Liver (tissue), 9 donors: ENCODE measurements around the gene XYLB. TPM values are rescaled to one million over a fixed set of nuclear protein-coding genes. Genes with fewer than 3 reads are reported as not detected.

Source experiments
- DNase-seq: peaks from one replicate; pipeline ENCODE4 v3.0.0-alpha.2; 2017; ENCODE audit warnings: low spot score
- H3K27ac ChIP-seq, 2 donors: one replicate each; pipeline ENCODE4 v1.7.0; 2013; ENCODE audit warnings: inconsistent platforms in 2 of 2, low read length in 2 of 2, control low read depth in 1 of 2, low read depth in 1 of 2, mild to moderate bottlenecking in 1 of 2
- H3K27me3 ChIP-seq, 4 donors: one replicate each; pipeline versions ENCODE4 v1.6.1 to v1.7.0; 2013; ENCODE audit warnings: low read length in 3 of 4, inconsistent platforms in 1 of 4, mild to moderate bottlenecking in 1 of 4, moderate library complexity in 1 of 4; ENCODE audit not compliant: control insufficient read depth in 4 of 4, insufficient read depth in 4 of 4
- H3K36me3 ChIP-seq, 4 donors: one replicate each; pipeline versions ENCODE4 v1.6.1 to v1.7.0; 2013; ENCODE audit warnings: low read length in 3 of 4, mild to moderate bottlenecking in 3 of 4, low read depth in 1 of 4, moderate library complexity in 1 of 4; ENCODE audit not compliant: control insufficient read depth in 4 of 4, insufficient read depth in 3 of 4
- H3K4me1 ChIP-seq, 4 donors: one replicate each; pipeline versions ENCODE4 v1.6.1 to v1.7.0; 2013; ENCODE audit warnings: low read length in 3 of 4, mild to moderate bottlenecking in 3 of 4, moderate library complexity in 1 of 4; ENCODE audit not compliant: control insufficient read depth in 4 of 4, insufficient read depth in 4 of 4
- H3K4me3 ChIP-seq, 3 donors: one replicate each; pipeline versions ENCODE4 v1.6.1 to v1.7.0; 2013; ENCODE audit warnings: low read length in 3 of 3, control low read depth in 1 of 3, low read depth in 1 of 3, mild to moderate bottlenecking in 1 of 3
- H3K9ac ChIP-seq, 2 donors: one replicate each; pipeline ENCODE4 v1.7.0; 2013; ENCODE audit warnings: low read length in 2 of 2, mild to moderate bottlenecking in 2 of 2, moderate library complexity in 2 of 2, control low read depth in 1 of 2, low read depth in 1 of 2
- H3K9me3 ChIP-seq, 4 donors: one replicate each; pipeline versions ENCODE4 v1.6.1 to v1.7.0; 2013; ENCODE audit warnings: low read length in 3 of 4; ENCODE audit not compliant: control insufficient read depth in 4 of 4
- ATF3 ChIP-seq: IDR thresholded peaks from 2 replicates; pipeline ENCODE4 v1.6.1; 2016; ENCODE audit warnings: antibody characterized with exemption
- CTCF ChIP-seq: fragments of 150-350 bp; IDR thresholded peaks from 2 replicates; pipeline ENCODE4 v1.5.1; 2017; ENCODE audit warnings: improper control_type of control experiment, low read depth, low read length; ENCODE audit not compliant: missing input control
- EGR1 ChIP-seq, 2 donors: IDR thresholded peaks; 2 replicates each; pipeline ENCODE4 v1.6.1; 2016 to 2018; ENCODE audit warnings: antibody characterized with exemption in 2 of 2, low read depth in 2 of 2
- FOXA1 ChIP-seq: IDR thresholded peaks from 2 replicates; pipeline ENCODE4 v1.6.1; 2016; ENCODE audit warnings: antibody characterized with exemption
- FOXA2 ChIP-seq: IDR thresholded peaks from 2 replicates; pipeline ENCODE4 v1.6.1; 2016; ENCODE audit warnings: antibody characterized with exemption
- GABPA ChIP-seq, 2 donors: IDR thresholded peaks in 1 of 2; conservative IDR thresholded peaks in 1 of 2; 2 replicates each; pipeline ENCODE4 v1.6.1; 2016; ENCODE audit warnings: antibody characterized with exemption in 2 of 2, mild to moderate bottlenecking in 1 of 2, moderate library complexity in 1 of 2
- HNF4A ChIP-seq, 2 donors: conservative IDR thresholded peaks; 2 replicates each; pipeline ENCODE4 v1.6.1; 2016; ENCODE audit warnings: antibody characterized with exemption in 2 of 2, mild to moderate bottlenecking in 2 of 2
- NR2F2 ChIP-seq: IDR thresholded peaks from 2 replicates; pipeline ENCODE4 v1.6.1; 2016; ENCODE audit warnings: antibody characterized with exemption
- RAD21 ChIP-seq, 2 donors: IDR thresholded peaks; 2 replicates each; pipeline ENCODE4 v1.6.1; 2016; ENCODE audit warnings: antibody characterized with exemption in 2 of 2, mild to moderate bottlenecking in 2 of 2
- REST ChIP-seq: IDR thresholded peaks from 2 replicates; pipeline ENCODE4 v1.6.1; 2016; ENCODE audit warnings: antibody characterized with exemption, mild to moderate bottlenecking
- RXRA ChIP-seq, 2 donors: IDR thresholded peaks; 2 replicates each; pipeline ENCODE4 v1.6.1; 2017 to 2018; ENCODE audit warnings: antibody characterized with exemption in 2 of 2, mild to moderate bottlenecking in 1 of 2
- SP1 ChIP-seq: IDR thresholded peaks from 2 replicates; pipeline ENCODE4 v1.6.1; 2018; ENCODE audit warnings: antibody characterized with exemption, mild to moderate bottlenecking
- TAF1 ChIP-seq: conservative IDR thresholded peaks from 2 replicates; pipeline ENCODE4 v1.6.1; 2016; ENCODE audit warnings: antibody characterized with exemption, mild to moderate bottlenecking
- WGBS: extraction: QIAGEN DNeasy Blood & Tissue Kit; methylation state at CpG from one replicate; pipeline ENCODE4 v1.1.7; 2013; 5-methylcytosine and 5-hydroxymethylcytosine counted together
- polyA plus RNA-seq, 2 donors: library from polyadenylated mRNA; stranded (reverse) in 1 of 2; unstranded in 1 of 2; fragments of 200-250 nt in 1 of 2; fragments of >200 nt in 1 of 2; fragmentation: Nextera tagmentation in 1 of 2; extraction: Ambion mirVana in 1 of 2; gene quantifications; one replicate each; pipeline versions ENCODE4 v1.2.1 to v1.2.3, GENCODE V29; 2013 to 2015
- total RNA-seq, 2 donors: library from RNA; depleted of rRNA; stranded (reverse); fragments of >200 nt; gene quantifications; one replicate each; pipeline ENCODE4 v1.2.3, GENCODE V29; 2014
- donor health status: healthy.
- donor health status: healthy.
- donor health status: healthy.
- donor health status: healthy.
- donor health status: healthy.

Gene XYLB
- total and polyA plus RNA-seq, 4 donors: 14.2 to 51.5 (median 18.0) TPM

- H3K4me3 ChIP-seq: no peak overlapping the region
- WGBS: 95% methylated on average over 5 of the region's 5 CpGs
Measured at GRCh38 chr3:38306941-38307340, 39.6 kb upstream of the XYLB start.

GRCh38 chr3:38307599-38307998 lies 39.0 kb upstream of the XYLB start:
- no peaks in the 10 kb centered on the region for H3K36me3 ChIP-seq
- H3K27ac ChIP-seq: no peak overlapping the region
- WGBS: 96% methylated on average over 12 of the region's 12 CpGs

More at GRCh38 chr3:38306941-38307340, 39.6 kb upstream of the XYLB start:
- no peak for DNase-seq
- no peaks in the 10 kb centered on the region for H3K4me1 ChIP-seq
- H3K36me3 ChIP-seq: no peaks in the 10 kb centered on the region
- H3K9ac ChIP-seq: no peak overlapping the region
- TF ChIP-seq SP1 (no peak), REST (no peak), HNF4A (conservative IDR thresholded peaks at IDR 0.05) (no peak), FOXA1 (no peak), CTCF (no peak), RAD21 (IDR thresholded peaks at IDR 0.05) (no peak), ATF3 (no peak), RXRA (IDR thresholded peaks at IDR 0.05) (no peak), TAF1 (no peak), GABPA (IDR thresholded peaks at IDR 0.05 in 1 of 2, conservative IDR thresholded peaks at IDR 0.05 in 1 of 2) (no peak), NR2F2 (no peak), FOXA2 (no peak)
- H3K27me3 ChIP-seq: no peaks in the 10 kb centered on the region
- no peak overlapping the region for H3K27ac ChIP-seq
- no peaks in the 10 kb centered on the region for H3K9me3 ChIP-seq

More at GRCh38 chr3:38307599-38307998, 39.0 kb upstream of the XYLB start:
- H3K27me3 ChIP-seq: no peaks in the 10 kb centered on the region
- no peak for DNase-seq
- no peak overlapping the region for H3K4me3 ChIP-seq
- TF ChIP-seq FOXA1 (no peak), SP1 (no peak), EGR1 (IDR thresholded peaks at IDR 0.05; ENCODE audit: low read depth in 2 of 2) (no peak), CTCF (no peak), TAF1 (no peak), REST (no peak)
- no peaks in the 10 kb centered on the region for H3K9me3 ChIP-seq
- H3K9ac ChIP-seq: no peak overlapping the region
- no peaks in the 10 kb centered on the region for H3K4me1 ChIP-seq
